HEK293 (cell line): ENCODE measurements around the gene ZNF219.

Source experiments
- CTCF ChIA-PET: fragments of 350-600 bp; formaldehyde crosslinking; extraction: SDS; loops from one replicate; lab custom pipeline; 2021; ENCODE audit warnings: antibody characterized with exemption; lab: Yijun Ruan, JAX
- POLR2A ChIA-PET: fragments of 300-600 bp; formaldehyde crosslinking; extraction: SDS; loops from one replicate; lab custom pipeline; 2020; ENCODE audit warnings: antibody characterized with exemption, inconsistent platforms; lab: Yijun Ruan, JAX
- H3K27ac ChIP-seq: fragments of 200-500 bp; sonication (Bioruptor generic); 2 replicates; pipeline ENCODE4 v1.5.1; 2014; ENCODE audit warnings: low read depth, low read length, control low read depth, inconsistent platforms; ENCODE audit errors: extremely low read depth
- H3K36me3 ChIP-seq, 2 experiments: fragments of 200-500 bp in 1 of 2; sonication (Bioruptor generic) in 1 of 2; 1 replicate in 1 of 2; 2 replicates in 1 of 2; pipeline ENCODE4 v1.5.1; 2014 to 2017; ENCODE audit warnings: inconsistent platforms in 2 of 2, low read length in 2 of 2; ENCODE audit not compliant: control insufficient read depth in 2 of 2, insufficient read depth in 1 of 2
- H3K4me1 ChIP-seq: fragments of 200-500 bp; sonication (Bioruptor generic); 2 replicates; pipeline ENCODE4 v1.5.1; 2014; ENCODE audit warnings: mild to moderate bottlenecking, low read length, inconsistent platforms; ENCODE audit not compliant: control insufficient read depth, insufficient read depth
- H3K4me3 ChIP-seq: 2 replicates; pipeline ENCODE4 v1.5.1; 2011; ENCODE audit warnings: low read depth, mild to moderate bottlenecking, control low read depth, low read length, moderate library complexity
- H3K9me3 ChIP-seq: fragments of 200-500 bp; sonication (Bioruptor generic); 2 replicates; pipeline ENCODE4 v1.5.1; 2014; ENCODE audit warnings: low read depth, low read length, inconsistent platforms; ENCODE audit not compliant: control insufficient read depth, insufficient read depth
- EGR2 ChIP-seq: fragments of 450-650 bp; formaldehyde crosslinking; IDR thresholded peaks from 2 replicates; pipeline ENCODE4 v1.5.1; 2016; ENCODE audit warnings: low read depth, missing biosample characterization, missing genetic modification characterization
- GLIS1 ChIP-seq: fragments of 450-650 bp; formaldehyde crosslinking; IDR thresholded peaks from 2 replicates; pipeline ENCODE4 v1.5.1; 2016; ENCODE audit warnings: missing biosample characterization, missing genetic modification characterization
- MYNN ChIP-seq: fragments of 450-650 bp; formaldehyde crosslinking; IDR thresholded peaks from 2 replicates; pipeline ENCODE4 v1.5.1; 2016; ENCODE audit warnings: missing biosample characterization, missing genetic modification characterization, borderline replicate concordance
- PRDM1 ChIP-seq: fragments of 450-650 bp; formaldehyde crosslinking; IDR thresholded peaks from 2 replicates; pipeline ENCODE4; 2016; ENCODE audit warnings: missing biosample characterization, missing genetic modification characterization
- TSHZ1 ChIP-seq: fragments of 450-650 bp; formaldehyde crosslinking; IDR thresholded peaks from 2 replicates; pipeline ENCODE4 v1.5.1; 2016; ENCODE audit warnings: missing biosample characterization, missing genetic modification characterization, borderline replicate concordance
- ZFHX2 ChIP-seq: fragments of 450-650 bp; formaldehyde crosslinking; conservative IDR thresholded peaks from 2 replicates; pipeline ENCODE4 v1.5.1; 2016; ENCODE audit warnings: missing biosample characterization, missing genetic modification characterization
- ZIC2 ChIP-seq: fragments of 450-650 bp; formaldehyde crosslinking; IDR thresholded peaks from 2 replicates; pipeline ENCODE4 v1.5.1; 2016; ENCODE audit warnings: missing biosample characterization, missing genetic modification characterization
- ZNF18 ChIP-seq: fragments of 450-650 bp; formaldehyde crosslinking; IDR thresholded peaks from 2 replicates; pipeline ENCODE4 v1.5.1; 2016; ENCODE audit warnings: missing biosample characterization, missing genetic modification characterization
- ZNF341 ChIP-seq: fragments of 450-650 bp; formaldehyde crosslinking; IDR thresholded peaks from 2 replicates; pipeline ENCODE4; 2016; ENCODE audit warnings: low read depth, missing biosample characterization, missing genetic modification characterization
- ZSCAN5A ChIP-seq: fragments of 450-650 bp; formaldehyde crosslinking; IDR thresholded peaks from 2 replicates; pipeline ENCODE4 v1.5.1; 2016; ENCODE audit warnings: missing biosample characterization, missing genetic modification characterization
- TF ChIP-seq, protein P1 (sequence below): fragments of 450-650 bp; formaldehyde crosslinking; IDR thresholded peaks from 2 replicates; pipeline ENCODE4 v1.5.1; 2016; ENCODE audit warnings: missing biosample characterization, missing genetic modification characterization
- TF ChIP-seq, protein P2 (sequence below): fragments of 450-650 bp; formaldehyde crosslinking; IDR thresholded peaks from 2 replicates; pipeline ENCODE4 v1.5.1; 2016; ENCODE audit warnings: missing biosample characterization, missing genetic modification characterization

The ZNF219 gene

GRCh38 chr14:21102521-21103410, 4.3 kb upstream of the ZNF219 start:
- ChIA-PET POLR2A (interaction anchor here (1.3 to 3.2 kb wide), 4 partner anchors 8 to 88 kb away, joined by 3 to 29 read pairs (median 12); partner anchors contain the start of gene ARHGEF40), CTCF (interaction anchor here (0.5 to 10.4 kb wide), 18 partner anchors 9 to 465 kb away, joined by 3 to 175 read pairs (median 10); partner anchors contain the start of genes ARHGEF40 and SLC39A2)
- peak overlapping the region; percentile 99; the same call in 1 of the 2 replicates for H3K27ac ChIP-seq
- TF ChIP-seq, protein P1, sequence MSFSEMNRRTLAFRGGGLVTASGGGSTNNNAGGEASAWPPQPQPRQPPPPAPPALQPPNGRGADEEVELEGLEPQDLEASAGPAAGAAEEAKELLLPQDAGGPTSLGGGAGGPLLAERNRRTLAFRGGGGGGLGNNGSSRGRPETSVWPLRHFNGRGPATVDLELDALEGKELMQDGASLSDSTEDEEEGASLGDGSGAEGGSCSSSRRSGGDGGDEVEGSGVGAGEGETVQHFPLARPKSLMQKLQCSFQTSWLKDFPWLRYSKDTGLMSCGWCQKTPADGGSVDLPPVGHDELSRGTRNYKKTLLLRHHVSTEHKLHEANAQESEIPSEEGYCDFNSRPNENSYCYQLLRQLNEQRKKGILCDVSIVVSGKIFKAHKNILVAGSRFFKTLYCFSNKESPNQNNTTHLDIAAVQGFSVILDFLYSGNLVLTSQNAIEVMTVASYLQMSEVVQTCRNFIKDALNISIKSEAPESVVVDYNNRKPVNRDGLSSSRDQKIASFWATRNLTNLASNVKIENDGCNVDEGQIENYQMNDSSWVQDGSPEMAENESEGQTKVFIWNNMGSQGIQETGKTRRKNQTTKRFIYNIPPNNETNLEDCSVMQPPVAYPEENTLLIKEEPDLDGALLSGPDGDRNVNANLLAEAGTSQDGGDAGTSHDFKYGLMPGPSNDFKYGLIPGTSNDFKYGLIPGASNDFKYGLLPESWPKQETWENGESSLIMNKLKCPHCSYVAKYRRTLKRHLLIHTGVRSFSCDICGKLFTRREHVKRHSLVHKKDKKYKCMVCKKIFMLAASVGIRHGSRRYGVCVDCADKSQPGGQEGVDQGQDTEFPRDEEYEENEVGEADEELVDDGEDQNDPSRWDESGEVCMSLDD (tag by site-specific recombination) = no peak
- TF ChIP-seq GLIS1 (tag by site-specific recombination) = peak; percentile 56; the same call in 1 of the 2 replicates
- TF ChIP-seq ZIC2 = peak; percentile 64
- TF ChIP-seq ZSCAN5A (tag by site-specific recombination) = no peak
- no peaks in the 10 kb centered on the region for H3K9me3 ChIP-seq
- H3K4me1 ChIP-seq = peaks cover 25% of the 10 kb centered on the region
- no peaks in the 10 kb centered on the region for H3K36me3 ChIP-seq
- H3K4me3 ChIP-seq = peak overlapping the region; percentile 45

DNA sequence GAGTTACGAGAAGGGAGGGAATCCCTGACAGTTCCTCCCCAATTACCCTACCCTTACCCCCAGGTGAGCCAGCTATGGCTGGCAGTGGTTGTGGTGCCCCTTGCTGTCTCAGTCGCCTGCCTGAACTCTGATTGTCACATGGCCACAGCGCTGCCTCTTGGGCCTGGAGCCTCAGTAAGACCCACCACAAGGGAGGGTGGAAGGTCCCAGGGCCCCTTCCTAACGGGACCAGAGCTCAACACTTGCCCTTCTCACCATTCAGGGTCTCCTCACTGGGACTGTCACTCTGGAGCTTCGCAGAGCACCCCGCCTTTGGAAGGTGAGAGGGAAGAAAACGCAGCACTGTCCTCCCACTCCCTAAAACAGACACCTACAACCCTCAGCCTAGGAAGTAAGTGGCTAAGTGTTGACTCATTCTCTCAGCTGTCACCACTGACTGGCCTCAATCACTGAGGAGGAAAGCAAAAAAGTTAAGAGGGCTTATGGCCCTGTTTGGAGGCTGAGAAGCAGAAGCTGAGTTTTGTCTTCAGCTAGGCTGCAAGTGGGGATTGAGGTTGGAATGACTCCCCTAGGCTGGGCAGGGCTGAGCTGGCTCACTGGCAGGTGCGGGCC, 3.5 kb upstream of the ZNF219 start:
- Histone ChIP-seq H3K27ac (no peak overlapping the region), H3K9me3 (no peaks in the 10 kb centered on the region), H3K4me1 (peaks cover 22% of the 10 kb centered on the region), H3K4me3 (no peak overlapping the region), H3K36me3 (no peaks in the 10 kb centered on the region)
- ChIA-PET CTCF (interaction anchor here (0.7 to 10.4 kb wide), 10 partner anchors 8 to 131 kb away, joined by 3 to 175 read pairs (median 12); partner anchors contain the start of gene ARHGEF40), POLR2A (interaction anchor here (1.3 kb wide), 2 partner anchors 10 to 31 kb away, joined by 3 to 4 read pairs; partner anchors contain the start of gene ARHGEF40)
- TF ChIP-seq, protein P2, sequence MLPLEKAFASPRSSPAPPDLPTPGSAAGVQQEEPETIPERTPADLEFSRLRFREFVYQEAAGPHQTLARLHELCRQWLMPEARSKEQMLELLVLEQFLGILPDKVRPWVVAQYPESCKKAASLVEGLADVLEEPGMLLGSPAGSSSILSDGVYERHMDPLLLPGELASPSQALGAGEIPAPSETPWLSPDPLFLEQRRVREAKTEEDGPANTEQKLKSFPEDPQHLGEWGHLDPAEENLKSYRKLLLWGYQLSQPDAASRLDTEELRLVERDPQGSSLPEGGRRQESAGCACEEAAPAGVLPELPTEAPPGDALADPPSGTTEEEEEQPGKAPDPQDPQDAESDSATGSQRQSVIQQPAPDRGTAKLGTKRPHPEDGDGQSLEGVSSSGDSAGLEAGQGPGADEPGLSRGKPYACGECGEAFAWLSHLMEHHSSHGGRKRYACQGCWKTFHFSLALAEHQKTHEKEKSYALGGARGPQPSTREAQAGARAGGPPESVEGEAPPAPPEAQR (tag by site-specific recombination) = no peak
- 0 out of 2 replicates have a peak, but pooled peaks have one; percentile 12 for TF ChIP-seq PRDM1 (tag by site-specific recombination)
- peak; percentile 62 for TF ChIP-seq ZFHX2 (tag by site-specific recombination)
- no peak for TF ChIP-seq MYNN (tag by site-specific recombination)
- TF ChIP-seq TSHZ1 (tag by site-specific recombination) = peak; percentile 23; the same call in 1 of the 2 replicates
- 0 out of 2 replicates have a peak, but pooled peaks have one; percentile 39 for TF ChIP-seq EGR2 (tag by site-specific recombination)
- no peak for TF ChIP-seq ZNF18
- no peak for TF ChIP-seq ZNF341 (tag by site-specific recombination)
